Stimulated activated CD8-positive, alpha-beta memory T cell treated with anti-CD3 and anti-CD28 coated beads, Interleukin-4, amount 100 ng/mL, for 1 hour (primary cell): Measurements from ENCODE around the gene SGSH.
"Not testable (repeated sequence)": the region's sequence is repeated elsewhere in the genome, so short reads cannot be mapped to it uniquely, and the experiment has no call there.

Source experiments
- DNase-seq, 2 donors: peaks; one replicate each; pipeline ENCODE4 v3.0.0-alpha.2; 2020; ENCODE audit warnings: low read depth in 2 of 2, low spot score in 1 of 2

SGSH gene

GRCh38 chr17:80212511-80212910 lies 7.6 kb downstream of the SGSH start:
- no peak for DNase-seq

DNA sequence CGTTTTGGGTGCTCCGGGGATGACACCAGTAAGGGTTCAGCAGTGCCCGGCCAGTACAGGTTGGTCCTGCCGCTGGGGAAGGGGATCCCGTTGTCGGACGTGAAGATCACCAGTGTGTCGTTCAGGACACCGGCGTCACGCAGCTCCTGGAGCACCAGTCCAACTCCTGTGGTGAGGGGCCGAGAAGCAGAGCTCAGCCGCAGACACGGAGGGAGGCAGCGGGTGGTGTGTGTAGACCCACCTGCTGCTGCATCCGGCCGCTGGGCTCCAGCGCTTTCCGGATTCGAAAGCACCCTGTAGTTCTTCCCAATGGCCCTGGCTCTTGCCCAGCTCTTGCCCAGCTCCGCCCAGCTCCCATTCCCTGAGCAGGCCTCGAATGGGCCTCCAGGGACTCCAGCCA lies 8.0 kb downstream of the SGSH start:
- DNase-seq = no peak

GRCh38 chr17:80210348-80211108 lies 9.6 kb downstream of the SGSH start:
- DNase-seq = no peak

DNA sequence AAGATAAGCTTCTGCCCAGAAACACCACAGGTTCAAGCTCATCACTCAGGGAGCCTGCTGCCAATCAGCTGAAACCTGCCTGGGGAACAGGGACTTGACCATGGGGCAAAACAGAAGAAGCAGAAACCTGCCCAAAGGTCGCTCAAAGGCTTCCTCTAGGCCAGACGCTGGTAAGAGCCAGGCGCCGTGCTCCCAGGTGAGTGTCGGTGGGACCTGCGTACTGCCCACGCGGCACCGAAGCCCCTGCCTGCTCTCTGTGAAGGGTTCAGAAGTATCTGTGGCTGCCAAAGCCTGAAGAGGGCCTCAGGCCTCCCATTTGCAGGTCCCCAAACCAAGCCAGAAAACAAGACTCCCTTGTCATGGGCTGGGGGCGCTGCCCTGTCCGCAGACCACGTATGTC lies 10.4 kb downstream of the SGSH start:
- DNase-seq = no peak

DNA sequence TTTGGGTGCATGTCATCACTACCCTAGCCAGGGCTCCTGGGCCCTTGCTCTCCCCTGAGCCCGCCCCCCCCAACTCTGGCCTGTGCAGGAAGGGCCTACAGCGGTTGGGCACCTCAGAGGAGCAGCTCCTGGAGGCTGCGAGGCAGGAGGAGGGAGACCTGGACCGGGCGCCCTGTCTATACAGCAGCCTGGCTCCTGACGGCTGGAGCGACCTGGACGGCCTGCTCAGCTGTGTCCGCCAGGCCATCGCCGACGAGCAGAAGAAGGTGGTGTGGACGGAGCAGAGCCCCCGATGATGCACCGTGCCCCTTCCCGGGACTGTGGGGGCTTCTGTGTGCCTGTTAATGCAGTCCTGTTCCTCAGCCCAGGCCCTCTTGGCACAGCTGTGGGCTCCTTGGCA lies 12.1 kb downstream of the SGSH start:
- DNase-seq = no peak

DNA sequence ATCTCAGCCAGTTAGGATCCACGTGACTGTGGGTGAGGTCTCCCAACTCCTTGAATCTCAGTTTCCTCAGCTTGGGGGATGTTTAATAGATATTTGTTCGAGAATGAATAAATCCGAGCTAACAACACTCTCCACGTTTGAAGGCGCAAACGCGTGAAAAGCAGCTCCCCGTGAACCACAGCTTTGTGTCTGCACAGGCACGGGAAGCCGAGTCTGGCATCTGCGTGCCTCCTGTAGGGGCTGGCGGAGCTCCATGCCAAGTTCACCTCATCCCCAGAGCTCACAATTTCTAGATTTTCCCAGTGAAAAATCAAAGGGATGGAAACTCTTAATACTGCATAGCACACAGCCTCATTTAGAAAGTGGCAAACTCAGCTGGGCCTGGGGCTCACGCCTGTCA lies 14.3 kb downstream of the SGSH start:
- DNase-seq = no peak

DNA sequence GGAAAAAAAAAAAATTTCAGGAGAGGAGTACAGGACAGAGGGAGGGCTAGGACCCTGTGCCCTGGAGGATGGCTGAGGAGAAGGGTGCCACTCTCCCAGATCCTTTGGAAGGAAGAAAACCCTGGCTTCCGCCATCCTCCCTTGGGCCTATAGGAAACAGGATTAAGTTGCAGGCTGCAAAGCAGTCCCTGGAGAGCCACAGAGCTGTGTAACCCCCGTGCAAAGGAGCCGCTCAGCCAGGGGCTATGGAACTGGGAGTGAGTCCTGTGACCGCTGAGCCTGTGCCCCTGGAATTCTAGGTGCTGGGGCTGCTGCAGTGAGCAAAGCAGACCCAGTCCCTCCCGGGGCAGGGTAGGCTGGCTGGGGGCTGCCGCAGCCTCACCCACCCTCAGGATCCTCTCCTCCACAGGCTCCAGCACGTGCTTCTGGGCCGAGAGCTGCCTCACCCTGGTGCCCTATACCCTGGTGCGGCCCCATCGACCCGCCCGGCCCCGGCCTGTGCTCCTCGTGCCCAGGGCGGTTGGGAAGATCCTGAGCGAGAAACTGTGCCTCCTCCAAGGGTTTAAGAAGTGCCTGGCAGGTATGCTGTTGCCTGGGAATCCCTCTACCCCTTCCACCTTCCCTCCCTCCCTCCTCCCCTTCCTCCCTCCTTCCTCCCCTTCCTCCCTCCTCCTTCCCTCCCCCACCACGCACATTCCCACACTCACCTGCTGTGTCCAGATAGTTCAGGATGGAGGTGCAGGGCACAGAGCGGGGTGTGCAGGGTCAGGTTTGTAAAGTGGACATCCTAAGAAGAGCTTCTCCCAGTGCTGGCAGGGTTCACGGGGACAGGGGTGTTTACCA lies 15.3 kb downstream of the SGSH start:
- DNase-seq = no peak

- no peak for DNase-seq
Measured at GRCh38 chr17:80203471-80203963, 16.6 kb downstream of the SGSH start.

GRCh38 chr17:80202197-80202596 lies 17.9 kb downstream of the SGSH start:
- no peak for DNase-seq

DNA sequence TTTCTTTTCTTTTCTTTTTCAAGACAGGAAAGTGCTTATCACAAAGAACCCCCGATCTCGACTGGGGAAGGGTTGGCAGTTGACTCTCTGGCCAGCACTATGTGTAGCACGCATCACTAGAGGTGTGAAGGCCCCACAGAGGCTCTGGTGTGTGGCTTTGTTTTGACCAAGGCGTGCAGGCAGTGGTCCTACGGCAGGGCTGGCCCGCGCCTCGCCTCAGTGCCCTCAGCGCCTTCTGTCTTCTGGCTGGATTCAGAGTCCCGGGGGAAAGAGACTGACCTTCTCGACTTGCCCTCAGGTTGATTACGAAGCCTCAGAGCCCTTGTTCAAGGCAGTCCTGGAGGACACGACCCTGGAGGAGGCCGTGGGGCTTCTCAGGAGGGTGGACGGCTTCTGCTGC lies 18.7 kb downstream of the SGSH start:
- DNase-seq = no peak

DNA sequence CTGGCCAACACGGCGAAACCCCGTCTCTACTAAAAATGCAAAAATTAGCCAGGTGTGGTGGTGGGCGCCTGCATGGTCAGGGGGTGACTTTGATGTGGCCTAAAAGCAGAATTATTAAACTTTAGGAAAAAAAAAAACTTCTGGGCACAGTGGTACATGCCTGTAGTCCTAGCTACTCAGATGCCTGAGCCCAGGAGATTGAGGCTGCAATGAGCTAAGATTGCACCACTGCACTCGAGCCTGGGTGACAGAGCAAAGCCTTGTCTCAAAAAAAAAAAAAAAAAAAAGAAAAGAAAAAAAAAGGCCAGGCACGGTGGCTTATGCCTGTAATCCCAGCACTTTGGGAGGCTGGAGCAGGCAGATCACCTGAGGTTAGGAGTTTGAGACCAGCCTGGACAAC lies 20.8 kb downstream of the SGSH start:
- not testable (repeated sequence) for DNase-seq

- no peak for DNase-seq
Measured at GRCh38 chr17:80198144-80198661, 21.9 kb downstream of the SGSH start.

GRCh38 chr17:80196652-80197051 lies 23.5 kb downstream of the SGSH start:
- DNase-seq = no peak

- peak; percentile 33 to 39 for DNase-seq
Measured at GRCh38 chr17:80195671-80196529, 24.2 kb downstream of the SGSH start.

- no peak for DNase-seq
Measured at GRCh38 chr17:80195141-80195540, 25.0 kb downstream of the SGSH start.

GRCh38 chr17:80191865-80192661 lies 28.1 kb downstream of the SGSH start:
- DNase-seq = no peak

- DNase-seq = no peak
Measured at GRCh38 chr17:80191192-80191591, 28.9 kb downstream of the SGSH start.

DNA sequence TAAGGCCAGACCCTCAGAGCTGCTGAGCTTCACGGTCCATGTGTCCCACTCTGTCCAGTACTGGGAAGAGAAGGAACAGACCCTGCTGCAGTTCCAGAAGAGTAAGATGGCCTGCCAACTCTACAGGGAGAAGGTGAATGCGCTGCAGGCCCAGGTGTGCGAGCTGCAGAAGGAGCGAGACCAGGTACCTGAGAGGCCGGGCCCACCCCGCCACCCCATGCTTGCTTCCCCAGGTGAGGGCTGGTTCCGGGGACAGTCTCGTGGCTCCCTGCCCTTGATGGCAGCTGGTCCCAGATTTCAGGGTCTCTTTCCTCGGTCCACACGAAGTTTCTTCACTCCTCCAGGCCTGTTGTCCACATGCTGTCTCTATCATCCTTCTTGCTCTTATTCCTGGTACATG lies 29.4 kb downstream of the SGSH start:
- DNase-seq = no peak

GRCh38 chr17:80189611-80190010 lies 30.5 kb downstream of the SGSH start:
- DNase-seq = no peak

- DNase-seq = no peak
Measured at GRCh38 chr17:80187515-80187941, 32.6 kb downstream of the SGSH start.
